ENCODE measurements around the gene PTCHD4.

Gene PTCHD4

DNA sequence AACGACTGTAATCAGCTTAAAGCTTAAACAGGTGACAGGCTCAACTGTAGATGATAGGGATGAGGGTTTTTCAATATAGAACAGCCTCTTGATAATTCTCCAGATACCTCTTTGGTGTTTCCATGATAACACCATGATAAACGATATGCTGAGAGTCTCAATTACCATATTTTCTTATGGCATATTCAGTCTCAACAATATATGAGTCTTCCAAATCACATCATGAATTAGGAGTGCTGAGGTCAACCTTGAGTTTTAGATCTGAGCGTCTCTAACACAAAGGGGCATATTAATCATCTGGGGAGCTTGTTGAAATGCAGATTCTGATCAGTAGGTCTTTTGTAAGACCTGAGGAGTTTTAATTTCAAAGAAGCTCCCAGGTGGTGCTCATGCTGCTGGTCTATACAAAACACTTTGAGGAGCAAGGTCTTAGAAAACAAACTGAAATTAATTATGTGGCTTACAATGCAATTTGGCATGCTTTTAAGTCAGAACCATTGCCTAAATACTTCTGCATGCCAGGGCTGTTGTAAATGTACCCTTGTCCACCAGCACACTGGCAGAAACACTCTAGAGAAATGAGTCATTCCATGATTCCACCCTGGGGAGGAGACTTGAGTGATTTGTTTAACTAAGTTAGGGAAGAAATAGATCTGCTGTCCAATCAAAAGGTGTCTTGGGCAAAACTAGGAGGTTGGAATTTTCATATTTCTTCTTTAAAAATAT lies 49.6 kb downstream of the PTCHD4 start:
- no peak for DNase-seq (ENCODE audit: insufficient read length, low spot score)
- no peak for FAIRE-seq

All from GM19239 (cell line).